GM19397 (cell line): ENCODE data around the gene PDS5B.

ENCODE experiments used
- ATAC-seq: cut with Tn5 transposase; IDR thresholded peaks from one replicate; pipeline ENCODE4 v1.9.1; 2021; ENCODE audit warnings: mild to moderate bottlenecking, moderate library complexity; ENCODE audit not compliant: unreplicated experiment

PDS5B gene

GRCh38 chr13:32587811-32588170 lies 1.5 kb downstream of the PDS5B start:
- no peak for ATAC-seq

GRCh38 chr13:32588736-32589135 lies 2.5 kb downstream of the PDS5B start:
- ATAC-seq = no peak

GRCh38 chr13:32589471-32589870 lies 3.2 kb downstream of the PDS5B start:
- no peak for ATAC-seq

DNA sequence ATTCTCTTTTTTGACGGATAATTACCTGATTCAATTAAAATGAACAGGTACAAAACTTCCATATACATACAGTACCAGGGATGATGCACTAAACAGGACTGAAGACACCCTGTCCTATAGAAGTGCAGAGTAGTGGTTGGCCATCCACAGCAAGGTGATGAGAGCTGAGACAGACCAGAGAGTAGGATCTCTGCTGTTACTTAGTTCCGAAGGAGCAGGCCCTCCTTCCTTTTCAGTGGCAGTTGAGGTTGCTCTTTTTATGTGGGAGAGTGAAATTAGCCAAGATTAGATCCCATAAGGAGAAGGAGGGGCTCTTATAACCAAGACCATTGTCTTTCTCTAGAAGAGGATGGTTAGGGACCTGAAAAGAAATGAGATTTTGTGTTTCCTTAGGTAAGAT lies 4.0 kb downstream of the PDS5B start:
- ATAC-seq = no peak

GRCh38 chr13:32592082-32592481 lies 5.8 kb downstream of the PDS5B start:
- no peak for ATAC-seq

GRCh38 chr13:32594157-32594738 lies 8.0 kb downstream of the PDS5B start:
- ATAC-seq = no peak

GRCh38 chr13:32595306-32595705 lies 9.1 kb downstream of the PDS5B start:
- no peak for ATAC-seq

DNA sequence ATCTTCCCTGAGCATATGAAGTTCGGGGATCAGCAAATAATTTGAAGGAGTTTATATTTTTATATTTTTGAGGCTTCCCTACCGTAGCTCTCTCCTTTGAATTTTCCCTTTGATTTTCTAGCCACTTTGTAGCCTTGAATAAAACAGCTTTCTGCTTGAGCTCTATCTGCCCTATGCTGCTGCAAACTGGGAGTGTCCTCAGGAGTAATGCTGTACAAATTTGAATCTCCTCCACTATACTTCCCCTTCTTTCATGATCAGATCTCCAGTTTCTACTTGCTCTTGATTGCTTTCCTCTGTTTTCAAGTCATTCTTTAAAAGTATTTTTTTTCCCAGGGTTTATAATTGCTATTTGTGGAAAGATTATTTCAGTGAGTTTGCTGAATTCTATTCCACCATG lies 14.6 kb downstream of the PDS5B start:
- ATAC-seq = no peak

DNA sequence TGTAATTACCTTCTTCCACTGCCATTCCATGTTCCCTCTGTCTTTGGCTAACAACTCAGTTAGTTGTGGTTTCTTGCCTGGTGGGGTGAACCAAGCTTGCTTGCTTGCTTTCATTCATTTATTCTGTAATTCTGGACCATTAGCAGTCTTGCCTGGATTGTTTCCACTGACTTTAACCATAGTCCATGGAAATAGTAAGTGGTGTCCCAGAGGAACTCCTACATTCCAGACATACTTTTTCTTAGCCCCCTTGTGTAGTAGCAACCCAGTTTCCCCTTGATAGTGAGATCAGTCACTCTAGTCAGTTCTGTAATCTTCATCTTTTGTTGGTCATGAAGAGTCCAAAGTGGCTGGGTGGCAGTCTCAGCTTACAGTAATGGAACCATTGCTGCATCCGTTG lies 23.2 kb downstream of the PDS5B start:
- no peak for ATAC-seq

GRCh38 chr13:32610538-32610937 lies 24.3 kb downstream of the PDS5B start:
- no peak for ATAC-seq

DNA sequence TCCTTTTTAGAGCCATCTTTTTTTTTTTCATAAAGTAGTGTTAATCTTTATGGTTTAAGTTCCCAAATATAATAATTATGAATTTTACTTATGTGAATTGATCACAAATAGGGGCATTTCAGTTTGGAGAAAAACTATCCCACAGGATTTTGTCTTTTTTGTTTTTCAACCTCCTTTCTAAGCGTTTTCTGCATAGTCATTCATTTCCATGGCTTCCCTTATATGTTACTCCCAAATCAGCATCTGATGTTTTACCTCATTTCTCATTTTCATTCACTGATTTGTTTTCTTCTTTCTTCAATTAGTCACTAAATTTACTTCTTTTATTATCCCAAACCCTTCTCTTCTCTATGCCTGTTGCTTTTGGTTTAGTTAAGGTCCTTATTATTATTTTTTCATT lies 24.7 kb downstream of the PDS5B start:
- ATAC-seq = no peak

- no peak for ATAC-seq
Observed at GRCh38 chr13:32616883-32617511, 30.7 kb downstream of the PDS5B start.

- ATAC-seq = no peak
Observed at GRCh38 chr13:32622827-32623226, 36.6 kb downstream of the PDS5B start.

- ATAC-seq = no peak
Observed at GRCh38 chr13:32624441-32624840, 38.2 kb downstream of the PDS5B start.

GRCh38 chr13:32627793-32628192 lies 41.5 kb downstream of the PDS5B start:
- ATAC-seq = no peak

GRCh38 chr13:32629313-32629712 lies 43.1 kb downstream of the PDS5B start:
- no peak for ATAC-seq

DNA sequence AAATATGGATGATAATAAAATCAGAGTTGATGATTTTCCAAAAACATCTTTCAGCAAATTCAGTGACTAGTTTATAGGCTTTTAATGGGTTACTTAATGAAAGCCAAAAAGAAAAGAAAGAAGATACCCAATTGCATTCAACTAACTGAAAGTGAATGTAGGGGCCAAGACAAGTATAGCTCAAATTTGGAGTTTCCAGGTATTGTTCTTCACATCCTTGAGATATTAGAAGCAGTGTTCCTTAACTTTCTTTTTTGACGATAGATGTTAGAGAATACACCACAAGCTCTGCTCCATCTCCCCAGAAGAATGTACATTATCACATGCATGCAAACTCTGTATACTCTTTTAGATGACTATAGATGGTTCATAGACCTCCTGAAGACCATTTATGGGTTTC lies 43.6 kb downstream of the PDS5B start:
- no peak for ATAC-seq

- no peak for ATAC-seq
Observed at GRCh38 chr13:32632343-32632909, 46.2 kb downstream of the PDS5B start.

DNA sequence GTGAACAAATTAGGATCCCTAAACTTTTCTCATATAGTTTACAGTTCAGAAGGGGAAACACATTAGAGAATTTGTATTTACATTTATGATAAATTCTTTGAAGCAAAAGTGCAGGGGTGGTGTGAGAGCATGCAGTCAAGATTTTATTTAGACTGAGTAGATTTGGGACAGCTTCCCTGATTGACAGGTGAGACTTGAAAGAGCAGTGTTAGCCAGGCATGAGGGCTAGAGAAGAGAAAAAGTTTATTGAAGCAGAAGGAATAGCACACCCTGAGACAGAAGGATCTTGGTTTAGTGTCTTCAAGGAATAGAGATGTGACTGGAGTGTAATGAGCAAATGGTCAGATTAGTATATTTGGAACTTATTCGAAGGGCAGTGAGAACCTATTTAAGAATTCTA lies 50.5 kb downstream of the PDS5B start:
- no peak for ATAC-seq

GRCh38 chr13:32638739-32639138 lies 52.5 kb downstream of the PDS5B start:
- ATAC-seq = no peak

DNA sequence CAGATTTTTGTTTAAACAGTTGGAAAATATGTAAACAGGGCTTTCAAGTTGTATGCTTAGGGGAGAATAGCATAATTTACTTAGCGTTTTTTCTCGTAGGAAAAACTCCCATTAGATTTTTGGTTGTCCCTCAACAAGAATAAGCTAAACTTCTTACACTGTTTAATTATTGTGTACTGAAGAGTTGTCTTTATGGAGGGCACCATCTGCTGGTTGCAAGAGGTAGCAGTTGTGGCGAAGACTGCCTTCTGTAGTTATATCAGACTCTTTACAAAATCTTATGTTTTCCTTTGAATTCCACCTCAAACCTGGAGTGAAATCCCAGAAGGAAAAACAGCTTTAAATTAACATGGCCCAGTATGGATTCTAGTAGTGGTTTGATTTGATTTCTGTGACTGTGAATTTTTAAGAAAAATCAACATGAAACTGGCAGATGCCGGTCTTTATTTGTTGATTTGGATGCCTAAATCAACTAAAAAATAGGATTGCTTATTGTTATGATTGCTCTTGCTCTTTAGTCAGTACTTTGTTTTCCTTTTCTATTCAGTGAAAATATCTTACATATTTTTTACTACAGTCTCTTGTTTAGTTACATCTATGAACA lies 53.4 kb downstream of the PDS5B start:
- ATAC-seq = peak; percentile 66

DNA sequence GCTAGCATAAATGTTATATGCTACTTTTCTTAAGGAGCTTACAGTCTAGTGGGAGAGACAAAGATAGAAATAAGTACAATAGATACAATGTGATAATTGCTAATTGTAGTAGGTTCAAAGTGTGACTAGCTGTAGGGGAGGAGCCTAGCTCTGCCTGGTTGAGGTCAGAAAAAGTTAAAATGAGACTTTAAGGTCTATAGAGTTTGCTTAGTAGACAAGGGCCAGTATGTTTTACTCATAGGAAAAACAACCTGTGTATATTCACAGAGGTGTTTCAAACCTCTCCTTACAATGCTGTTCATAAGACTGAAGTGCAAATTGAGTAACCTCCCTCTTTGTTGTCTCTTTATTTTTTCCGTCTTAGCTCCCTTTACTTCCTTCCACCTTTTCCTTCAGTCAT lies 56.1 kb downstream of the PDS5B start:
- ATAC-seq = no peak
